Right lobe of liver (tissue), 4 donors: ENCODE measurements around the gene SULT1C2.

Experiments used
- CTCF ChIP-seq, 4 donors: fragments of 200-600 bp in 3 of 4; fragments of 450-650 bp in 1 of 4; IDR thresholded peaks; one replicate each; pipeline versions ENCODE4 v1.5.1 to v1.8.0; 2016 to 2022; ENCODE audit warnings: antibody characterized with exemption in 4 of 4, mild to moderate bottlenecking in 2 of 4
- POLR2A ChIP-seq: fragments of 450-650 bp; IDR thresholded peaks from one replicate; pipeline ENCODE4 v1.6.1; 2017; ENCODE audit warnings: antibody characterized with exemption, mild to moderate bottlenecking
- donor health status: DM: no; HTN: no; CAD: no.
- donor health status: DM: no; HTN: no; CAD: no.
- donor health status: DM: no; HTN: yes; CAD: no.

- TF ChIP-seq CTCF (IDR thresholded peaks at IDR 0.05) (no peak), POLR2A (no peak)
These were observed 10.1 kb upstream of the SULT1C2 start for GRCh38 chr2:108278631-108279030.
